OCI-LY3 (cell line): ENCODE measurements around the gene ARID3C.

Source experiments
- EZH2phosphoT487 ChIP-seq: fragments of 200-600 bp; shearing (Covaris generic); IDR thresholded peaks from 2 replicates; pipeline ENCODE4 v1.6.1; 2018; ENCODE audit warnings: antibody characterized with exemption, mixed run types, low read depth
- TF ChIP-seq, protein P1 (sequence below): fragments of 200-600, 300-600 bp; sonication (generic); IDR thresholded peaks from 2 replicates; pipeline ENCODE4 v1.5.1; 2014; ENCODE audit warnings: antibody characterized with exemption, low read length, low read depth

DNA sequence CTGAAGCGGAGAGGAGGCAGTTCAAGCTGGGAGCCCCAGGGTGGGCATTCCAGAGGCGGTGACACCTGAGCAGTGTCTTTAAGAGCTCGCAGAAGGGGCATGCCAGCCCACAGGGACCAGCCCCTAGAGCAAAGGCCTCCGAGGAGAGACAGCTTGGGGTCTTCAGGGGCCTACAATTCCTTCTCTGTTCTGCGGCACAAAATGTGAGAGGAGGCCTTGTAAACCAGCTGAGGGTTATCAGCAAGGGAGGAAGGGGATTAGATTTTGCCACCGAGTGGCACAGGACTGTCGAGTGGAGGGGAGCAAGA lies 9.2 kb upstream of the ARID3C start:
- TF ChIP-seq, protein P1, sequence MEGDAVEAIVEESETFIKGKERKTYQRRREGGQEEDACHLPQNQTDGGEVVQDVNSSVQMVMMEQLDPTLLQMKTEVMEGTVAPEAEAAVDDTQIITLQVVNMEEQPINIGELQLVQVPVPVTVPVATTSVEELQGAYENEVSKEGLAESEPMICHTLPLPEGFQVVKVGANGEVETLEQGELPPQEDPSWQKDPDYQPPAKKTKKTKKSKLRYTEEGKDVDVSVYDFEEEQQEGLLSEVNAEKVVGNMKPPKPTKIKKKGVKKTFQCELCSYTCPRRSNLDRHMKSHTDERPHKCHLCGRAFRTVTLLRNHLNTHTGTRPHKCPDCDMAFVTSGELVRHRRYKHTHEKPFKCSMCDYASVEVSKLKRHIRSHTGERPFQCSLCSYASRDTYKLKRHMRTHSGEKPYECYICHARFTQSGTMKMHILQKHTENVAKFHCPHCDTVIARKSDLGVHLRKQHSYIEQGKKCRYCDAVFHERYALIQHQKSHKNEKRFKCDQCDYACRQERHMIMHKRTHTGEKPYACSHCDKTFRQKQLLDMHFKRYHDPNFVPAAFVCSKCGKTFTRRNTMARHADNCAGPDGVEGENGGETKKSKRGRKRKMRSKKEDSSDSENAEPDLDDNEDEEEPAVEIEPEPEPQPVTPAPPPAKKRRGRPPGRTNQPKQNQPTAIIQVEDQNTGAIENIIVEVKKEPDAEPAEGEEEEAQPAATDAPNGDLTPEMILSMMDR = no peak
- no peak for TF ChIP-seq EZH2phosphoT487
